Body of pancreas (tissue), 4 donors: ENCODE results near the gene INCENP.

ENCODE experiments used
- POLR2A ChIP-seq, 3 donors: fragments of 450-650 bp; IDR thresholded peaks; one replicate each; pipeline ENCODE4 v1.6.1; 2016; ENCODE audit warnings: antibody characterized with exemption in 3 of 3, mild to moderate bottlenecking in 2 of 3
- TF ChIP-seq, protein P1 (sequence below), 7 experiments: fragments of 450-650 bp in 4 of 7; fragments of 200-600 bp in 3 of 7; sonication (generic) in 3 of 7; IDR thresholded peaks; one replicate each; pipeline ENCODE4 v1.5.1; 2016 to 2019; ENCODE audit warnings: antibody characterized with exemption in 7 of 7

DNA sequence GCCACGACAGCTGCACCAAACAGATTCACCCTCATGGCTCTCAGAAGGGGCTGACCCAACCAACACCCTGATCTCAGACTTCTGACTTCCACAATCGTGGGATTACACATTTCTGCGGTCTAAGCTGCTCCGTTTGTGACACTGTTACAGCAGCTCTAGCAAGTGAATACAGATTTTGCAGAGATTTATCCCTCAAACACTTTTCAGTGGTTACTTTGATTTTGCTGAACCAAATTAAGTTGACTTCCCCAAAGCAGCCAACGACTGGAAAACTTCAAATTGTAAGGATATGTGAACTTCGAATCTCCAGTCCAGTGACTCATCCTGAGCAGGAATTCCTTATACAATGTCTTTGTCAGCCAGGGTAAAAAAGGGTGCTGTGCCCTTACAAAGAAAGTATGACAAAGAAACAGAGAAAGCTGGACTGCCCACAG, 14.8 kb upstream of the INCENP start:
- TF ChIP-seq, protein P1, sequence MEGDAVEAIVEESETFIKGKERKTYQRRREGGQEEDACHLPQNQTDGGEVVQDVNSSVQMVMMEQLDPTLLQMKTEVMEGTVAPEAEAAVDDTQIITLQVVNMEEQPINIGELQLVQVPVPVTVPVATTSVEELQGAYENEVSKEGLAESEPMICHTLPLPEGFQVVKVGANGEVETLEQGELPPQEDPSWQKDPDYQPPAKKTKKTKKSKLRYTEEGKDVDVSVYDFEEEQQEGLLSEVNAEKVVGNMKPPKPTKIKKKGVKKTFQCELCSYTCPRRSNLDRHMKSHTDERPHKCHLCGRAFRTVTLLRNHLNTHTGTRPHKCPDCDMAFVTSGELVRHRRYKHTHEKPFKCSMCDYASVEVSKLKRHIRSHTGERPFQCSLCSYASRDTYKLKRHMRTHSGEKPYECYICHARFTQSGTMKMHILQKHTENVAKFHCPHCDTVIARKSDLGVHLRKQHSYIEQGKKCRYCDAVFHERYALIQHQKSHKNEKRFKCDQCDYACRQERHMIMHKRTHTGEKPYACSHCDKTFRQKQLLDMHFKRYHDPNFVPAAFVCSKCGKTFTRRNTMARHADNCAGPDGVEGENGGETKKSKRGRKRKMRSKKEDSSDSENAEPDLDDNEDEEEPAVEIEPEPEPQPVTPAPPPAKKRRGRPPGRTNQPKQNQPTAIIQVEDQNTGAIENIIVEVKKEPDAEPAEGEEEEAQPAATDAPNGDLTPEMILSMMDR (IDR thresholded peaks at IDR 0.05) = no peak
- TF ChIP-seq POLR2A (IDR thresholded peaks at IDR 0.05) = no peak
